SU-DHL-6 (cell line): Measurements from ENCODE around the gene THAP12.
"Not testable (repeated sequence)": the region's sequence is repeated elsewhere in the genome, so short reads cannot be mapped to it uniquely, and the experiment has no call there.

ENCODE experiments used
- EZH2phosphoT487 ChIP-seq: fragments of 200-600 bp; sonication (generic), shearing (Covaris generic); conservative IDR thresholded peaks from 2 replicates; pipeline ENCODE4 v1.6.1; 2018; ENCODE audit warnings: mild to moderate bottlenecking, antibody characterized with exemption, low read length, moderate library complexity, mixed read lengths
- TF ChIP-seq, protein P1 (sequence below): fragments of 200-600 bp; sonication (generic); IDR thresholded peaks from one replicate; pipeline ENCODE4 v1.5.1; 2017; ENCODE audit warnings: antibody characterized with exemption, mild to moderate bottlenecking, low read length, moderate library complexity; ENCODE audit not compliant: insufficient read depth, poor library complexity, severe bottlenecking

DNA sequence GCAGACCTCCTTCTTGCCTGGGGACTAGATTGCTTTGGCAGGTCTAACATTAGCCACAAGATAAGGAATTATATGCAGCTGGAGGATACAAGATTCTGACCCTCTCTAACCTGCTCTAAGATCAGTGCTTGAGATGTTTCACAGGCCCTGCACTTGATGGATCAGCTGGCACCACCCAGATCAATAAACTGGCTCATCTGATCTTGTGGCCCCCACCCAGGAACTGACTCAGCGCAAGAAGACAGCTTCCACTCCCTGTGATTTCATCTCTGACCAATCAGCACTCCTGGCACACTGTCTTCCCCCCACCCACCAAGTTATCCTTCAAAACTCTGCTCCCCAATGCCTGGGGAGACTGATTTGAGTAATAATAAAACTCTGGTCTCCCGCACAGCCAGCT, 57.6 kb downstream of the THAP12 start:
- TF ChIP-seq, protein P1, sequence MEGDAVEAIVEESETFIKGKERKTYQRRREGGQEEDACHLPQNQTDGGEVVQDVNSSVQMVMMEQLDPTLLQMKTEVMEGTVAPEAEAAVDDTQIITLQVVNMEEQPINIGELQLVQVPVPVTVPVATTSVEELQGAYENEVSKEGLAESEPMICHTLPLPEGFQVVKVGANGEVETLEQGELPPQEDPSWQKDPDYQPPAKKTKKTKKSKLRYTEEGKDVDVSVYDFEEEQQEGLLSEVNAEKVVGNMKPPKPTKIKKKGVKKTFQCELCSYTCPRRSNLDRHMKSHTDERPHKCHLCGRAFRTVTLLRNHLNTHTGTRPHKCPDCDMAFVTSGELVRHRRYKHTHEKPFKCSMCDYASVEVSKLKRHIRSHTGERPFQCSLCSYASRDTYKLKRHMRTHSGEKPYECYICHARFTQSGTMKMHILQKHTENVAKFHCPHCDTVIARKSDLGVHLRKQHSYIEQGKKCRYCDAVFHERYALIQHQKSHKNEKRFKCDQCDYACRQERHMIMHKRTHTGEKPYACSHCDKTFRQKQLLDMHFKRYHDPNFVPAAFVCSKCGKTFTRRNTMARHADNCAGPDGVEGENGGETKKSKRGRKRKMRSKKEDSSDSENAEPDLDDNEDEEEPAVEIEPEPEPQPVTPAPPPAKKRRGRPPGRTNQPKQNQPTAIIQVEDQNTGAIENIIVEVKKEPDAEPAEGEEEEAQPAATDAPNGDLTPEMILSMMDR = not testable (repeated sequence)
- not testable (repeated sequence) for TF ChIP-seq EZH2phosphoT487
